GM18858 (cell line): ENCODE measurements around the gene GIT1.

Experiments
- ATAC-seq: cut with Tn5 transposase; IDR thresholded peaks from one replicate; pipeline ENCODE4 v1.9.1; 2021; ENCODE audit not compliant: unreplicated experiment

The GIT1 gene

DNA sequence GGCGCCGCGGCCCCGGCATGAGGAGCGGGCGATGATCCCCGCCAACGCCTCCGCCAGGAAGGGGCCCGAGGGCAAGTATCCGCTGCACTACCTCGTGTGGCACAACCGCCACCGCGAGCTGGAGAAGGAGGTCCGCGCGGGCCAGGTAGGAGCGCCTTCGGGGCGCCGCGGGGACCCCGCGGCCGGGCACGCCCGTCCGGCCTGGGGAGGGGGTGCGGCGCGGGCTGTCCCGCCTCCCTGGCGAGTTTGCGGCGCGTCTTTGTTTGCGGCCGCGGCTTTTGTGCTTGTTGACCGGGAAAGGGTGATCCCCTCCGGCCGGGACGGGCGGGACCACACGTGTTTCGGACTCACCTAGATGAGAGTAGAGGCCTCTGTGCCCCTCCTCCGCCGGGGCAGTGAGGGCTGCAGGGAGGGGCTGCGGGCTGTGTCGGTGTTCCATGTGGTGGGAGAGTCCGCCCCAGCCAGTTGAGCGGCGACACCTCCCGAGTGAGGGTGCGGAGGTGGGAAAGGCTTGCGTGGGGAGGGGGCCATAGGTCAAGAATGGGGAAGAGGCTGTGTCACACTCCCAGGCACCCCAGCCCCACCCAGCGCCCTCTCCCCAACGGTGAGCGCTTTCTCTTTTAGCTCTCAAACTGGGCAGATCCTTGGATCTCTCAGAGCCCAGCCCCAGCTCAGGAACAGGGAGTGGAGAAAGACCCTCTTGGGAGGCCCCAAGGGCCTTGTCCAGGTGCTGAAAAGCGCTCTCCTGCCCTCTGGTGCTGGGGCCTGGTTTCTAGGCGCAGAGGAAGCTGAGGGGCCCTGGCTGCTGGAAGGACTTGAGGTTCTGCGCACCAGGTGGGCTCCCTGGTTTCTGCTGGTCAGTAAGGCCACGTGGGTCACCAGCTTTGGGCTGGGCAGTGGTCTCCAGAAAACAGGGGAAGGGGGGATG, 4.4 kb upstream of the GIT1 start:
- ATAC-seq: no peak

DNA sequence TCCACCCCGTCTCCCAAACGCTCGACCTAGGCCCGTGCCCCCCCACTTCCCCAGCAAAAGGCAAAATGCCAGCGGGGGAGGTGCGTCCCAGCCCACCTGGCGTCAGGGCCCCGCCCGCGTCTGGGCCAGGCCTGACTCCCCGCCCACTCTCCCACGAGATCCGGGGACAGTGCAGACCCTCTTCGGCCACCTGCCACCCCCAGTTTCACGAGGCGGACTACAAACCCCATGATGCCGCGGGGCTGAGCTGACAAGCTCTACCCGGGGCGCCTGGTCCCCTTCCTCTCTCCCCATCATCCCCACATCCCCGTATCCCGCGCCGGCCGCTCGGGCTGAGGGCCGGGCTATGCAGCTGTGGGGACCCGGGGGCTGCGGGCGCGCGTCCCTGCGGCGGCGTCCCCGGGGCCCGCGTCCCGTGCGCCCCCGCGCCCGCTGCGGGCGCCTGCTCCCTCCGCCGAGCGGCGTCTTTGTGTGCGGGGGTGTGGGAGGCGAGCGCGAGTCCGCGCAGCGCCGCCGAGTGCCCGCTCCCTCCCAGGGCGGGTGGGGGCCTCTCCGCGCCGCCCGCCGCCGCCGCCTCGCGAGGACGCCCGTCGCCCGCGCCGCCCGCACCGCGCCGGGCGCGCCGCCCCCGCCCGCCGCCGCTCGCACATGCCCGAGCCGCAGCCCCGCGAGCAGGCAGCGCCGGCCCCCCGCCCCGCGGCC, 3.6 kb upstream of the GIT1 start, which contains the start of gene ANKRD13B:
TSS of gene ANKRD13B (plus strand) at position 283 of the 702 bp plus-strand sequence. CDS start 490 bp downstream, outside the sequence.
- ATAC-seq: no peak

DNA sequence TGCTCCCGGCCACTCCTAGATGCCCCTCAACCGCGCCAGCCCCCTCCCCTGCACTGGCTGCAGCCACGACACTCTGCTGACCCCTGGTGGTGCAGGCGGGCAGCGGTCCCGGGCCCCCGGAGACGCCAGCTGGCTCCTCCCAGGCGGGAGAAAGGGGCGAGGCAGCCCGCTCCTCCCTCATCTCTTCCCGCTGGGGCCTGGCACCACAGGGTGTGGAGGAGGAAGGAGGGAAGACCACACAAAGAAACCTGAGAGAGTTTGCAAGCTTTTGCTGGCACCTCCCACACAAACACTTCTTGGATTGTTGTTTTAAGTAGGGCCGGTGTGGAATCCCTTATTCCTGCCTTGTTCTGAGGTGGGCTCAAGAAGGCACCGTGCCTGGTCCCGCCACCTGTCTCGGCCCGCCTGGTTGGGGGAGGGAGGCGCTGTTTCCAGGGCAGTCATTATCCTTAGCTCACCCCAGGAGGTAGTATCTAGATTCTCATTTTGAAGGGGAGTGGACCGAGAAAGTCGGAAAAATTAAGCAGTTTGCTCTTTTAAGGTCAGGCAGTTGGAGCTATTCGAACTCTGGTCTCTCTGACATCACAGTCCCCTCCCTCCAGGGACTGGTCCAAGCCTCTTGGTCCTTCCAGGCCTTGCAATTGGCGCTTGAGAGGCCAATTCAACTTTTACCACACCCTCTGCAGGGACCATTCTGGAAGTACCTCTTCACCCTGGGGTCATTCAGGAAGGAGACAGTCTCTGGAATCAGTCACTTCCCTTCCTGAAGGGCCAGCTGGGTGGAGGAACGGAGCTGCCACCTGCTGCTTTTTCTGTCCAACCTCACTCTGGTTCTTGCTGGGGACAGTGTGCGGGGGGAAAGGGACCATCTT, 2.5 kb upstream of the GIT1 start:
- ATAC-seq: no peak

DNA sequence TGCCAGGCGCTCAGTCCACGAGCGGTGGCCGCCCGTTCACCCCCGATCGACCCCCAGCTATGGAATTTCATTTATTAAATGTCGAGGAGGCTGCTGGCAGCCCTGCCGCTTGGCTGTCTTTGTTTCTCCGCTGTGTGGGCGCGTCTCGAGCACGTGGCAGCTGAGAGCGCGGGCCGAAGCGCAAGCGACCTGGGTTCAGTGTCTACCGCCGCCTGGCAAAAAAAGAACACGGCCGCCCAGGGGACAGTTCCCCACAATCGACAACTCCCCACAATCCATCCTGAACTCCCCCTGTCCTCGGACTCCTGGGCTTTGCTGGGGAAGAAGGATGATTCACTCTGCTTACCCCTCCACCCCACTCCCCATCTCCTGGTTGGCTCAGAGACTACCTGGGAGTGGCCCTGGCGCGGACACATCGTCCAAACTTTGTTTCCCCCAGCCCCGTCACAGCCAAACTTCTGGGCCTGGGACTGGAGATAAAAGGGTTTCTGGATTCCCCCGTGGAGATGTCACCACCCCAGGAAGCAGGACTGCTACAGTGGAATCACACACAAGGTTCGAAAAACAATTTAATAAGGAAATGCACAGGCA, 1.8 kb upstream of the GIT1 start:
- ATAC-seq: no peak

DNA sequence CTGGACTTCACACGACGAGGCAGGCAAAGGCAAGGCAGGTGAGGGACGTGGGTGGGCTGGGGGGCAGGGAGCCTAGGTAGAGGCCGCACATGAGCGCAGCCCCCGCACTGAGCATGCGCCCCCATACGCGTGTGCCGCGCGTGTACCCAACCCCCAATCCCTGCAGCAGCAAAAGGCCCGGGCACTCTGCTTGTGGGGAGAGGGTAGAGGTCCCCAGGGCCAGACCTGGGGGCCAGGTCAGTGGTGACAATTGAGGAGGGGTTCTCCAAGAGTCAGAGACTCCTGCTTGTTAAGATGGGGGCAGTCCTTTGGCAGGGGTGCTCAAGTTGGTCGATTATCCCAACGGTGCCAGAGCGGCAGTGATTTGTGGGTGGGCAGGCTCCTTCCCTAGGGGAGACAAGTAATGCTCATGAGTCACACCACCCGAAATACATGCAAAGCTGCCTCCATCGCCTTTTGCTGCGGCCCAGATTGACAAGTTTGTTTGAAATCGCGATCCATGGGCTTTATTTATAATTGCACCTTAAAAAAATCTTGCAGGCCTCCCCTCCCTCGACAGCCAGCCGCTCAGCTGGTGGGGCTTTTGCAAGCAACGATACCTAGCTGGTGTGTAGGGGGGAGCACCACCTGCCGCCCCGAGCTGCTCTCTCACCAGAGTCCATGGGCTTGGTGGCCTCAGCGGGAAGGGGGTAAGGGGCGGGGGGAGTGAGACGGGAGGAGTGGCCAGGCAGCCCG, 1.1 kb upstream of the GIT1 start:
- ATAC-seq: no peak

DNA sequence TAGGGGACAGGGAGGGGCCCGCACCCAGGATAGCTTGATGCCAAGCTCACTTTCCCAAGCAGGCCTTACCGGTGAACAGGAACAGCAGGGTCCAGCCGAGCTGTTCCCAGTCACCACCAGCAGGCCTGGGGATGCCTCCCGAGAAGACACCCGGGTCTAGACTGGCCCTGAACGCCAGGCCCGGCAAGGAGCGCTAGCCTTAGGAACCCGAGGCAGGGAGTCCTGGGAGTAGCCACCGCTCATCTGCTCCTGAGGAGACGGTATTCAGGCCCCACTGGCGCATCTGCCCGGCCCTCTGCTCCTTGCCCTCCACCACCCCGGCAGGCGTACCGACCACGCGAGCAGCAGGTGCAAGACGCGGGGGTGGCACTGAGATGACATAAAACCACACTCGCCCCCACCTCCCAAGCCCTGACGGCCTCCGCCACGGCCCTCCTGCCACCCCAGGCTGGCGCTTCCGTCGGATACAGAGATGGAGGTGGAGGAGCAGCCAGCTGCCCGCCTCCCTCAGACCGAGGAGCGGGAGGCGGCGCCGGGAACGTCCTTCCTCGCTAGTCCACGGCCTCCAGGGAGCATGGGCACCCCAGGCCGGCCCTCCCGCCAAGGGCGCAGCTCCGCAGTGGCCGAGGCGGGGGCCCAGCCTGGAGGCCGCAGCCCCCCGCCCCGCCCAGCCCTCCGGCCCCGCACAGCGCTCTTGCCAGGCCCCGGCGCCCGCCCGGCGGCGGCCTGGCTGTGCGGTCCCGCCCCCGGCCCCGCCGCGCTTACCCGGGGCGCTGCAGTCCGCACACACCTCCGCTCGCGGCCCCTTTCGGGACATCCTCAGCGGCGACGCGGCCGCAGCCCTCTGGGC, 661 bp downstream of the GIT1 start:
- ATAC-seq: no peak

DNA sequence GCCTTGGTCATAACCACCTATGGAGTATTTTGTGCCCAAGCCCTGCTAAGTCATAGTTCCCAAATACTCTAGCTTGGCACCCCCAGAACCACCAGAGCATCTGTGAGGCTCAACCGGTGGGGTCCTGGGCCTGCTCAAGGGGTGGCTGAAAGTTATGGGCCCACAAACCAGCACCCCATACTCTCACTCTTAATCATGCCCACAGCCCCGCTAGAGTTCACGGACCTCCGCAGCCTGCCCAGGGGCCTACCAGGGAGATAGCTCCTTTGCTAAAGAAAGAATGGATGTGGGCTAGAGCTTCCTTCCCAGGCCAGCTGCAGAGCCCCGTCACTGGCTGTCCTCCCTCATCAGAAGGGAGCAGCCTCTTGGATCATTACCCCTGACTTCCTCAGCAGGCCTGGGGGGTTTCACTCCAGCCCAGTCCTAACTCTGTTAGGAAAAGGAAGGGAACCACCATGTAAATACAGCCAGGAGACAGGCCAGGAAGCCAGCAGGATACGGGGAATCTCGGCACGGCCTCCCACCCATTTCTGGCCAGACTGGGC, 1.4 kb downstream of the GIT1 start:
- ATAC-seq: no peak

DNA sequence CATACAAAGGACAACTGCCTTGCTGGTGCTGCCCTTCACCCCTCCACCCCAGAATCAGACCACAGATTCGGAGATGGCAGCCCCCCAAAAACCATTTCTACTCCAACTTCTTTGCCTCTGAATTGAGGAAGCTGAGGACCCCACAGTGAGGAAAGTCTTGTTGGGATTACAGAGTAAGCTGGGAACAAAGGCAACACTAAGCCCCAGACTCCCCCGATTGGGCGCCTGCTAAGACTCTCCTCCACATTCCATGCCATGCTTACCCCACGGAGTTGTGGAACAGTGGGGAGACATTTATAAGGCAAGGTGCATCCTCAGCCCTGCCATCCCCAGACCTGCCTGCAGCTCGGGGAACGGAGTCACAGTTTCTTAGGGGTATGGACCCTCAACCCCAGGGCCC, 1.9 kb downstream of the GIT1 start:
- no peak for ATAC-seq

DNA sequence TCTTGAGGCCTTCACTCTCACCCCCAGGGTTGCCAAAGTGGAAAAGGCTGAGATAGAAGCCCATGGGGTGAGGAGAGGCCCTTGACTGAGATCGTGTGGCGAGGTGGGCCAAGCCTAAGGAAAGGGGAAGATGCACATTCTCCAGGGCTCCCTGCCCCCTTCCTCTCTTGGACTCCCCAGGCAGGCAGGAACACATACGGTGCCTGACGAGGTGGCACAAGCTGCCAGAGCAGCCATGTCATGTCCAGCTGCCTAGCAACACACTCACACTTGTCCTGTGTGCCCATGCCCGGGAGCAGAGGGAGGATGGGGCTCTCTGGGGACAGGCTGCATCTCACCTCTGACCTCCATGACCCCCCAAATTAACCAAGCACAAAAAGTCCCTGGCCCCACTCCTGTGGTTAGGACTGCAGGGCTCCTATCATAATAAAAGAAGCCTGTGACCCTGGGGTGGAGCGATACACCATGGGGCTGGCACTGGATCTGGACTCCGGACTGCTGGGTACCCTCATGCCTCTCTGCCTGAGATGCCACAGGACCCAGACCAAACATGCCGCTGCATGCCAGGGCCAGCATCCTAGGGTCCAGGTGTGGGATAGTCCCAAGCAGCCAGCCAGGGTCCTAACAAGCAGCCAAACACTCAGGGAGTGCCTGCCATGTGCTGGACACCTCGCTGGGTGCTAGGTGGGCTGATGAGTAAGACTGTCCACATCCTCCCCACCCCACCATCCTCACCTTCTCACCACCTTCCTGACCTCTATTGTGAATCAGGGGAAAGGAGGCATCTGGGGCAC, 2.6 kb downstream of the GIT1 start:
- ATAC-seq: no peak

DNA sequence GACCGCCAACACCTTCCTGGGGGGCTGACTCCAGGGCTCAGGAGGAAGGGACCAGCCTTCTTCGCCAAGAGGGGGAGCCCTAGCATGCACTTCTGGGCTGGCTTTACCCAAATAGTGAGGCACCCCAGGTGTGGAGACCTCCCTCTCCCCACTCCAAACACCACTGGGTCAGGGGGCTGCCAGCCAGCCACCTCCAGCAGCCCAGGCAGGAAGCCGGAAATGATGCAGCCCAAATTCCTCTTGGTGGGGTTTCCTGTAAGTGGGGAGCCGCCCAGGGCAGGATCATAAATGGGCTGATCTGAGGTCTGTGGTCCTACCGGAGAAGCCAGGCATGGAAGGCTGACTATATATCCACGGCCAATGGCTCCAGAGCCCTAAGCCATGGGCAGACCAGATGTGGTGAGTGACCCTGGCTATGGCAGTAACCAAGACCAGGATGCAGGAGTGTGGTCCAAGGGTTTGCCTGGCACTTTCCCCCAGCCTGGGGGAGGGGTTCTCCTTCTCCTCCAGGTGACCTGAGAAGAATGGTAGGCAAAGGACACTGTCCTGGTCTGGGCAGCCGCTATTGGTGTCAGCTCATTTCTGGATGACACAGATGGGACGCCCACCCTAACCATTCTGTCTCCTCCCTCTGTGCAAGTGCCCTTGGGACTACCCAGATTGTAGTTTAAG, 4.2 kb downstream of the GIT1 start:
- no peak for ATAC-seq

DNA sequence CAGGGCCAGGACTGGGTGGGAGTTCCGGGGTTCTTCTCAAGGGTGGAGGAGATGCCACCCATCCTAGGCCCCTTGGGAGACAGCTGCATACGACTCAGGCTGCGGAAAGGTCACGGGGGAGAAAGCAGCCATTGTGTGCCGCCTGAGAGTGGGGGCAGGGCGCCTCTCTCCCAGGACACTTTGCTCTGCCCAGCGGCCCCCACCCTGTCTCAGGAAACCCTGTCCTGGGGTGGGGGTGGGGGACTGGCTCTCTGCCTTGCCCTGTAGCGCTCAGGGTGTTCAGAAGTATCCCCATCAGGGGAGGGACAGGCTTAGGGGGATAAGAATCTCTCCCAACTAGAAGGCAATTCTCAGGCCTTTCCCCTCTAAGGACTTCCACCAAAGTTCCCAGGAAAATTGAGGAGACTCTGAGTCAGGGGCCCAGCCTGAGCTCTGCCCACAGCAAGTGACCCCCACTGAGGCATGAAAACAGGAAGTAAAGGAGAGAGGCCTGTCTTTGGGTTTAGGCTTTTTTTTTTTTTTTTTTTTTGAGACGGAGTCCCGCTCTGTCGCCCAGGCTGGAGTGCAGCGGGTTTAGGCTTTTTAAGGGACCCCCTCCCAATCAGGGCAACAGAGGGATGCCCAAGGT, 4.9 kb downstream of the GIT1 start:
- no peak for ATAC-seq

DNA sequence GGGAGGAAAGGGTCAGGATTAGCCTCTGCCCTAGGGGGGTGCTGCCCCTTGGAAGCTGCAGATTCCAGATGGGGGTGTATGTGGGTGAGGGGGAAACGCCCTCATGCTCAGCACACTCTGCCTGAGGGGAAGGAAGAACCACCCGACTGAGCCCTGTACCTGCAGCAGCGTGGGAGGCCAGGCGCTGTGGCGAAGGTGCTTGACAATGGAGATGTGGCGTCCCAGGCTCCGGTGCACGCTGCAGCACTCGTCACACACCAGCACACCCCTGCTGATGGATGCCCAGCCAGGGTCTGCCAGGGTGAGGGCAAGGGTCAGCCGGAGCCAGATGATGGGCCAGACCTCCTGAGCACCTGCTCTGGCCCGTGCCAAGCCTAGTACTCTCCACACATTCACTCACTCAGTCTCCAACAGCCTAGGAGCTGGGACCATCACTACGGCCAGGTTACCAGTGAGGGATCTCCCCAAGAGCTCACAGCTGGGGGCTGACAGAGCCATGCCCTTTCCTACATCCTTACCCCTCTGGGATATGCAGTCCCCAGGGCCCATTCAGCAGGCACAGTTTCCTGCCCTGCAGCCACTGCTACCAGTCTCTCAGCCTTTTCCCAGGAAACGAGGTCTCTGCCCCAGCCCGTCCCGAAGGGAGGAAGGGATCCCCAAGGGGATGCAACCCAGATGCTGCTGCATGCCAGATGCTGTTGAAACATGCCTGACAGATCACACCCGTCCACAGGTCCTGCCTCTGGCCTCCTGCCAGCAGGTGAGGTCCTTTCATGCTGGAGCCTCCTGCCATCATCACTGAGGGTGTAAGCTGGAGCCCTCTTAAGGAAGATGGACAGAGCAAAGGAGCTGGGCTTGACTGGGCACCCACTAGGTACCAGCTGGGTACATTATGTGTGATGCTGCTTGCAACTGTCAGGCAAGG, 5.9 kb downstream of the GIT1 start:
- ATAC-seq: no peak

DNA sequence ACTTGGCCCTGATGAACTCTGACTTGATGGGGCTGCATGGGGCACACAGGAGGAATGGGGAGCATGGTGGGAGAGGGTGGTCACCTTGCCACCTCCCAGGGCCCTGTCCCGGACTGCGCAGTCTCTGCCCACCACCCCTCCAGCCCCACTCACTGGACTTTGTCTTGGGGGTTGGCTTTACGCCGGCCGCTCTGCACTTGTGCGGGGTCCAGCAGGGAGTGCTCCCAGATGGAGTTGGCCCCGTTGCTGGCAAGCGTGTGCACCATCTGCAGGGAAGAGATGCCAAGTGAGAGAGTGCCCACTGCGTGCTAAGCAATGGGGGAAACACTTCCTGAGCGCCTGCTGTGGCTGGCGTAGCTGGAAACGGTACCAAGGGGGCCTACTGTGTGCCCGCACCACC, 6.7 kb downstream of the GIT1 start:
- no peak for ATAC-seq

DNA sequence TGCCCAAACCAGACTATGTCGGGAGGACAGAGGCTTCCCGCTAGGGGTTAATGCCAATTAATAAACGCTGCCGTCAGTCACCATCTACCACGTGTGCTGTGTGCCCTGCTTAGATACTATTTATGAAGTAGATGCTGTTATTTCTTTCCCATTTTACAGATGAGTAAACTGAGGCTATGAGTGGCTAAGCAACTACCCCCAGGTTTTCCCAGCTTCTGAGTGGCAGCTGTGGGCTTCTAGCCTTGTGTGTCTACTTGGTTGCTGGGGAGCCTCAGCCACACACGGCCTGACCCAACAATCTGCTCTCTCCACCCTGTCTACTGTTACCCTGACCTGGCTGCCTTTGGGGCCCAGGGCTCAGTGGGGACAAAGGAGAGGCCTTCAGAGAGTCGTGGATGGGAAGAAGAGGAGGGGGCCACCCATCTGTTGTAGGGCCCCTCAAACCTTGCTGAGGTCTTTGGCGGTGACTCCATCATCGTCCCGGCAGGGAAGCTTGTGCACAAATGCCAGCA, 7.1 kb downstream of the GIT1 start:
- ATAC-seq: no peak

DNA sequence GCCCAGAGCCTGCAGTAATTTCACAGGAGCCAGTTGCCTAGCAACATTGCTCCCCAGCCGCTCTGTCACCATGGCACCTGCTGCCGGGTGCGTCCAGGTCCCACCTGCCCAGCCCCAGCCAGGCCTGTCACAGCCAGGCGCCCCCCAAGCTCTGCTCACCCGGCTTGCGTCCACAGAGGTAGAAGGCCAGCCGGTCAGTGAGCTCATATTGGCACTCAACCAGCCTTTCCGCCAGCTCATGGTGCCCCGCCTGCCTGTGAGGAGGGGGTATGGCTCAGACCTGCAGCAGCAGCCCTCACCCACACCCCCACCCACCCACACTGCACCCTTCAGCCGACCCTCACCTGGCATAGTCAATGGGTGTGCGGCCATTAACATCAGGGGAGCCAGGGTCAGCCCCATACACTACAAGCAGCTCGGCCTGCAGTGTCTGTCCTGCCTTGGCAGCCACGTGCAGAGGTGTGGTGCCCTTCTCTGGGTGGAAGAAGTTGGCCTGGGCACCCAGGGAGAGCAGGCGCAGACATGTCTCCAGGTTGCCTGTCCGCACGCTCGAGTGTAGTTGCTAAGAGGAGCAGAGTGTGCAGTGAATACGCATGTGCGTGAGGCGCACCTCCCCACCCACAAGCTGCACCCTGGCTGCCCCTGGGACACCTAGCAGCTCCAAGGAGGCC, 7.7 kb downstream of the GIT1 start:
- no peak for ATAC-seq
